ENCODE results near the gene PCAT6.
"Not testable (repeated sequence)": the region's sequence is repeated elsewhere in the genome, so short reads cannot be mapped to it uniquely, and the experiment has no call there.

PCAT6 gene

DNA sequence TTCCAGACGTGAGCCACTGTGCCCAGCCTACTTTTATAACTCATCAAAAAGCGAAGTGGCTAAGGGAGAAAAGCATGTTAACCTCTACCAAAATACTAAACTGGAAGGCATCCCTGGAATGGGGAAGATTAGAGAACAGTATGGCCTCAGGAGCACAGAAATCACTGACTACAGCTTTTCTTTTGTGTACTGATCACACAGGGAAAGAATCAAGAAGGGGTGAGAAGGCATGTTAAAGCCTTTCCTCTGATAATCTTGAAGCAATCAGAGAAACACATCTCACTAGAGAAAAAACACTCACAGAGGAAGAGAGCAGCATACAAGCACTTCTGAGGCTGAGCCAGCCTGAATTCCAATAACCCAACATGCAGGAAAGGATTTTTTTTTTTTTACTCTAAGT lies 10.7 kb downstream of the PCAT6 start:
- no peak overlapping the region for H3K4me3 ChIP-seq (ENCODE audit: insufficient read depth, low read depth, low read length)
- no peaks in the 10 kb centered on the region for H3K9me3 ChIP-seq (ENCODE audit: control insufficient read depth, low read length)
- H3K36me3 ChIP-seq (ENCODE audit: control insufficient read depth, insufficient read depth, low read length): no peaks in the 10 kb centered on the region
- H3K27me3 ChIP-seq (ENCODE audit: control insufficient read depth, insufficient read depth, low read length, poor library complexity, severe bottlenecking): no peaks in the 10 kb centered on the region
- H3K4me1 ChIP-seq (ENCODE audit: control insufficient read depth, insufficient read depth, low read length): no peaks in the 10 kb centered on the region
- WGBS, 2 experiments: 80 to 81% methylated on average over 2 of the region's 2 CpGs
- H3K27ac ChIP-seq (ENCODE audit: insufficient read depth, low read depth, low read length, poor library complexity, severe bottlenecking): no peak overlapping the region

DNA sequence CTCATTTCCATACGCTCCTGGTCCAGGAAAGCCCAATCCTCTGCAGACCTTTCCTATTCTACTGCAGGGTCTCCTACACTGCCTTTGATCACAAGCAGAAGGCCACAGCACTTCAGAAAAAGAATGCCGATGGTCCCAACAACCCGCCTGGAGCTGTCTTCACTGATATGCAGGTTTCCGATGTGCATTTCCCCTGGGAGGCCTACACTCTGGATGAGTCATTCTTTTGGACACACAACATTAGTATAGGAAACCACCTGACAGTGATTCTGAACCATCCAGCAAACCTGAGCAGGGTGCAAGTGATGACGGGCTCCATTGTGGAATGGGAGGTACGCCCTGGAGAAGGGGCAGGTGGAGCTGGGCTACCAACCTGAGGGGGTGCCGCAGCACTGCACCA lies 15.0 kb downstream of the PCAT6 start:
- WGBS, 2 experiments: 95% methylated on average over 7 of the region's 7 CpGs
- no peak overlapping the region for H3K4me3 ChIP-seq (ENCODE audit: insufficient read depth, low read depth, low read length)
- no peak overlapping the region for H3K27ac ChIP-seq (ENCODE audit: insufficient read depth, low read depth, low read length, poor library complexity, severe bottlenecking)

DNA sequence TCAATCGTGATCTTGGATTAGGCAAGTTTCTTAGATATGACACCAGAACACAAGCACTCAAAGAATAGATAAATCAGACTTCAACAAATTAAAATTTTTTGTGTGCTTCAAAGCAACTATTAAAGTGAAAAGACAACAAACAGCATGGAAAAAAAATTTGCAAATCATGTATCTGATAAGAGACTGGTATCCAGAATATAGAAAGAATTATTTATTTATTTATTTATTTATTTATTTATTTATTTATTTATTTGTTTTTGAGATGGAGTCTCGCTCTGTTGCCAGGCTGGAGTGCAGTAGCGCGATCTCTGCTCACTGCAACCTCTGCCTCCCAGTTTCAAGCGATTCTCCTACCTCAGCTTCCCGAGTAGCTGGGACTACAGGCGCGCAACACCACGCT lies 18.5 kb downstream of the PCAT6 start:
- WGBS, 2 experiments: 96 to 97% methylated on average over 9 of the region's 9 CpGs
- not testable (repeated sequence) for H3K4me1 ChIP-seq (ENCODE audit: control insufficient read depth, insufficient read depth, low read length); H3K4me3 ChIP-seq (ENCODE audit: insufficient read depth, low read depth, low read length); H3K27ac ChIP-seq (ENCODE audit: insufficient read depth, low read depth, low read length, poor library complexity, severe bottlenecking); H3K36me3 ChIP-seq (ENCODE audit: control insufficient read depth, insufficient read depth, low read length); H3K27me3 ChIP-seq (ENCODE audit: control insufficient read depth, insufficient read depth, low read length, poor library complexity, severe bottlenecking); H3K9me3 ChIP-seq (ENCODE audit: control insufficient read depth, low read length)

More for the DNA sequence above, 15.0 kb downstream of the PCAT6 start:
- H3K36me3 ChIP-seq (ENCODE audit: control insufficient read depth, insufficient read depth, low read length): no peaks in the 10 kb centered on the region
- no peaks in the 10 kb centered on the region for H3K9me3 ChIP-seq (ENCODE audit: control insufficient read depth, low read length)
- no peaks in the 10 kb centered on the region for H3K4me1 ChIP-seq (ENCODE audit: control insufficient read depth, insufficient read depth, low read length)
- no peaks in the 10 kb centered on the region for H3K27me3 ChIP-seq (ENCODE audit: control insufficient read depth, insufficient read depth, low read length, poor library complexity, severe bottlenecking)

- Histone ChIP-seq H3K4me3 (ENCODE audit: insufficient read depth, low read depth, low read length) (no peak overlapping the region), H3K36me3 (ENCODE audit: control insufficient read depth, insufficient read depth, low read length) (no peaks in the 10 kb centered on the region), H3K9me3 (ENCODE audit: control insufficient read depth, low read length) (no peaks in the 10 kb centered on the region), H3K27me3 (ENCODE audit: control insufficient read depth, insufficient read depth, low read length, poor library complexity, severe bottlenecking) (no peaks in the 10 kb centered on the region), H3K27ac (ENCODE audit: insufficient read depth, low read depth, low read length, poor library complexity, severe bottlenecking) (no peak overlapping the region), H3K4me1 (ENCODE audit: control insufficient read depth, insufficient read depth, low read length) (peaks cover 5% of the 10 kb centered on the region)
- 87 to 95% methylated on average over 3 of the region's 3 CpGs for whole genome bisulfite sequencing, 2 experiments
These were observed 21.2 kb downstream of the PCAT6 start for GRCh38 chr1:202831906-202832305.

GRCh38 chr1:202834771-202835547 lies 24.2 kb downstream of the PCAT6 start:
- Histone ChIP-seq H3K4me1 (ENCODE audit: control insufficient read depth, insufficient read depth, low read length) (peaks cover 5% of the 10 kb centered on the region), H3K27ac (ENCODE audit: insufficient read depth, low read depth, low read length, poor library complexity, severe bottlenecking) (no peak overlapping the region), H3K27me3 (ENCODE audit: control insufficient read depth, insufficient read depth, low read length, poor library complexity, severe bottlenecking) (no peaks in the 10 kb centered on the region), H3K4me3 (ENCODE audit: insufficient read depth, low read depth, low read length) (no peak overlapping the region), H3K36me3 (ENCODE audit: control insufficient read depth, insufficient read depth, low read length) (no peaks in the 10 kb centered on the region), H3K9me3 (ENCODE audit: control insufficient read depth, low read length) (no peaks in the 10 kb centered on the region)
- 89% methylated on average over 10 of the region's 10 CpGs for WGBS, 2 experiments

GRCh38 chr1:202835548-202836072 lies 24.9 kb downstream of the PCAT6 start:
- no peaks in the 10 kb centered on the region for H3K36me3 ChIP-seq (ENCODE audit: control insufficient read depth, insufficient read depth, low read length)
- no peaks in the 10 kb centered on the region for H3K9me3 ChIP-seq (ENCODE audit: control insufficient read depth, low read length)
- WGBS, 2 experiments: 46 to 48% methylated on average over 3 of the region's 3 CpGs
- H3K4me1 ChIP-seq (ENCODE audit: control insufficient read depth, insufficient read depth, low read length): peaks cover 5% of the 10 kb centered on the region
- H3K4me3 ChIP-seq (ENCODE audit: insufficient read depth, low read depth, low read length): no peak overlapping the region
- no peaks in the 10 kb centered on the region for H3K27me3 ChIP-seq (ENCODE audit: control insufficient read depth, insufficient read depth, low read length, poor library complexity, severe bottlenecking)
- H3K27ac ChIP-seq (ENCODE audit: insufficient read depth, low read depth, low read length, poor library complexity, severe bottlenecking): no peak overlapping the region

- 92 to 94% methylated on average over 5 of the region's 5 CpGs for WGBS, 2 experiments
- Histone ChIP-seq H3K27me3 (ENCODE audit: control insufficient read depth, insufficient read depth, low read length, poor library complexity, severe bottlenecking) (no peaks in the 10 kb centered on the region), H3K27ac (ENCODE audit: insufficient read depth, low read depth, low read length, poor library complexity, severe bottlenecking) (no peak overlapping the region), H3K4me1 (ENCODE audit: control insufficient read depth, insufficient read depth, low read length) (peaks cover 5% of the 10 kb centered on the region), H3K9me3 (ENCODE audit: control insufficient read depth, low read length) (no peaks in the 10 kb centered on the region), H3K36me3 (ENCODE audit: control insufficient read depth, insufficient read depth, low read length) (no peaks in the 10 kb centered on the region), H3K4me3 (ENCODE audit: insufficient read depth, low read depth, low read length) (no peak overlapping the region)
These were observed 26.1 kb downstream of the PCAT6 start for GRCh38 chr1:202836623-202837403.

DNA sequence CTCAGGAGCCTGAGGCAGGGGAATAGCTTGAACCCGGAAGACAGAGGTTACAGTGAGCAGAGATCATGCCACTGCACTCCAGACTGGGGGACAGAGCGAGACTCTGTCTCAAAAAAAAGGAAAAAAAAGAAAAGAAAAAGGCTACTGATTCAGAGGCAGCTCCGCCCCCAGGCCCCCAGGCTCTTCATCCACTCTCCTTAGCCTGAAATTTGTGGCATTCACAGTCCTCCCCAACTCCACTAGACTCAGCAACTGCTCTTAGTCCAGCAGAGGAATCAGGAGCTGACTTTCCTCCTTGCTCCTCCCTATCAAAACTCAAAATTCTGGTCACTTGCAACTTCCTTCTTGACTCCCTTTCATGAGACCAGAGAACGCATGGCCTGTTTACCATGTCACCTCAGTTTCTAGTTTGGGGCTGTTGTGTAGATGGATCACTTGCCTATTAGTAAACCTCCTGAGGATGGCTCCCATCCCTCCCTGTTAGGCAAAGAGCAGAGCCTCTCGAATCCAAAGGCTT lies 27.1 kb downstream of the PCAT6 start:
- no peaks in the 10 kb centered on the region for H3K27me3 ChIP-seq (ENCODE audit: control insufficient read depth, insufficient read depth, low read length, poor library complexity, severe bottlenecking)
- H3K27ac ChIP-seq (ENCODE audit: insufficient read depth, low read depth, low read length, poor library complexity, severe bottlenecking): no peak overlapping the region
- H3K9me3 ChIP-seq (ENCODE audit: control insufficient read depth, low read length): no peaks in the 10 kb centered on the region
- no peak overlapping the region for H3K4me3 ChIP-seq (ENCODE audit: insufficient read depth, low read depth, low read length)
- 88 to 92% methylated on average over 5 of the region's 5 CpGs for WGBS, 2 experiments
- H3K36me3 ChIP-seq (ENCODE audit: control insufficient read depth, insufficient read depth, low read length): no peaks in the 10 kb centered on the region
- peaks cover 5% of the 10 kb centered on the region for H3K4me1 ChIP-seq (ENCODE audit: control insufficient read depth, insufficient read depth, low read length)

- 81 to 83% methylated on average over 11 of the region's 11 CpGs for WGBS, 2 experiments
- peaks cover 3% of the 10 kb centered on the region for H3K4me1 ChIP-seq (ENCODE audit: control insufficient read depth, insufficient read depth, low read length)
- H3K9me3 ChIP-seq (ENCODE audit: control insufficient read depth, low read length): no peaks in the 10 kb centered on the region
- H3K27me3 ChIP-seq (ENCODE audit: control insufficient read depth, insufficient read depth, low read length, poor library complexity, severe bottlenecking): no peaks in the 10 kb centered on the region
- no peak overlapping the region for H3K27ac ChIP-seq (ENCODE audit: insufficient read depth, low read depth, low read length, poor library complexity, severe bottlenecking)
- no peak overlapping the region for H3K4me3 ChIP-seq (ENCODE audit: insufficient read depth, low read depth, low read length)
- H3K36me3 ChIP-seq (ENCODE audit: control insufficient read depth, insufficient read depth, low read length): no peaks in the 10 kb centered on the region
These were observed 32.3 kb downstream of the PCAT6 start for GRCh38 chr1:202843081-202843480.

DNA sequence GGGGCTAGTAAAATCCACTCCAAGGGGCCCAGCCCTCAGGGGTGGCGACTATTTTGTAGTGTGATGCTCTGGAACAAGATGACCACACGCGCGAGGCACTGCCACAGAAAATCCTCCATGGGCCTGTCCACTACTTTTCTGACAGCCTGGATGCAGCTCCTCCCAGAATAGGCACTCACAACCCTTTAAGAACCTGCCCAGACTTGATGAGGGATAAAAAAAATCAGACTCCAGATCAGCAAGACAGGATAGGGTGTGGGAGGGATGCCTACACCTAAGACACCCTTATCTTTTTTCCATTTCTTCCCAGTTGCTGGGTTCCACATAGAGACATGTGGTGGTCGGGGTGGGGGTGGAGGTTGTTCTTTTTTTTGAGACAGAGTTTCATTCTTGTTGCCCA lies 33.5 kb downstream of the PCAT6 start:
- Histone ChIP-seq H3K9me3 (ENCODE audit: control insufficient read depth, low read length) (no peaks in the 10 kb centered on the region), H3K36me3 (ENCODE audit: control insufficient read depth, insufficient read depth, low read length) (no peaks in the 10 kb centered on the region), H3K4me3 (ENCODE audit: insufficient read depth, low read depth, low read length) (no peak overlapping the region), H3K27me3 (ENCODE audit: control insufficient read depth, insufficient read depth, low read length, poor library complexity, severe bottlenecking) (no peaks in the 10 kb centered on the region), H3K27ac (ENCODE audit: insufficient read depth, low read depth, low read length, poor library complexity, severe bottlenecking) (no peak overlapping the region), H3K4me1 (ENCODE audit: control insufficient read depth, insufficient read depth, low read length) (peaks cover 3% of the 10 kb centered on the region)
- 95 to 99% methylated on average over 5 of the region's 5 CpGs for WGBS, 2 experiments

Data from ectodermal cell (in vitro differentiated cells).